GM23338 (cell line): ENCODE results near the gene CDC23. TPM values are rescaled to one million over a fixed set of nuclear protein-coding genes. Genes with fewer than 3 reads are reported as not detected.

Source experiments
- CTCF ChIP-seq, 2 experiments: fragments of 200-600 bp in 1 of 2; sonication (generic) in 1 of 2; conservative IDR thresholded peaks; 2 replicates each; pipeline versions ENCODE4 v1.5.1 to v1.6.1; 2016 to 2017; ENCODE audit warnings: antibody characterized with exemption in 2 of 2, low read depth in 2 of 2, mild to moderate bottlenecking in 2 of 2, moderate library complexity in 1 of 2
- EZH2 ChIP-seq: fragments of 200-600 bp; sonication (generic); IDR thresholded peaks from one replicate; pipeline ENCODE4 v1.8.0; 2017; ENCODE audit warnings: antibody characterized with exemption, mild to moderate bottlenecking, low read depth; ENCODE audit not compliant: unreplicated experiment
- EZH2phosphoT487 ChIP-seq: fragments of 200-600 bp; sonication (generic); IDR thresholded peaks from one replicate; pipeline ENCODE4 v1.8.1; 2018; ENCODE audit warnings: antibody characterized with exemption; ENCODE audit not compliant: unreplicated experiment
- JUNB ChIP-seq: IDR thresholded peaks from one replicate; pipeline ENCODE4 v1.6.1; 2016; ENCODE audit warnings: antibody characterized with exemption; ENCODE audit not compliant: unreplicated experiment
- NANOG ChIP-seq: IDR thresholded peaks from 2 replicates; pipeline ENCODE4 v1.6.1; 2016; ENCODE audit warnings: antibody characterized with exemption, borderline replicate concordance
- POLR2AphosphoS5 ChIP-seq: IDR thresholded peaks from 2 replicates; pipeline ENCODE4 v1.6.1; 2016; ENCODE audit warnings: antibody characterized with exemption, low read depth
- STAT1 ChIP-seq: IDR thresholded peaks from one replicate; pipeline ENCODE4 v1.6.1; 2016; ENCODE audit warnings: antibody characterized with exemption; ENCODE audit not compliant: unreplicated experiment
- ZNF114 ChIP-seq: fragments of 250-450 bp; sonication (Bioruptor Pico); IDR thresholded peaks from 2 replicates; pipeline ENCODE4 v1.5.0; 2020; ENCODE audit warnings: mild to moderate bottlenecking, moderate library complexity
- ZNF331 ChIP-seq: fragments of 250-450 bp; sonication (Bioruptor Pico); IDR thresholded peaks from 2 replicates; pipeline ENCODE4 v1.5.0; 2020; ENCODE audit warnings: low read depth, mild to moderate bottlenecking, moderate library complexity
- polyA plus RNA-seq: library from polyadenylated mRNA; unstranded; fragments of >200 nt; fragmentation: Nextera tagmentation; extraction: Ambion mirVana; gene quantifications from 2 replicates; pipeline ENCODE4 v1.2.1, GENCODE V29; 2016
- total RNA-seq: library from RNA; depleted of rRNA; stranded (reverse); fragments of >200 nt; shearing (Covaris generic); gene quantifications from 2 replicates; pipeline ENCODE4 v1.2.3, GENCODE V29; 2014
- TF ChIP-seq, protein P1 (sequence below): fragments of 250-450 bp; sonication (Bioruptor Pico); IDR thresholded peaks from 2 replicates; pipeline ENCODE4 v1.5.0; 2020; ENCODE audit warnings: mild to moderate bottlenecking, moderate library complexity

The CDC23 gene
- total and polyA plus RNA-seq, 2 experiments from 2014 or later: 28.0 to 45.9 TPM

DNA sequence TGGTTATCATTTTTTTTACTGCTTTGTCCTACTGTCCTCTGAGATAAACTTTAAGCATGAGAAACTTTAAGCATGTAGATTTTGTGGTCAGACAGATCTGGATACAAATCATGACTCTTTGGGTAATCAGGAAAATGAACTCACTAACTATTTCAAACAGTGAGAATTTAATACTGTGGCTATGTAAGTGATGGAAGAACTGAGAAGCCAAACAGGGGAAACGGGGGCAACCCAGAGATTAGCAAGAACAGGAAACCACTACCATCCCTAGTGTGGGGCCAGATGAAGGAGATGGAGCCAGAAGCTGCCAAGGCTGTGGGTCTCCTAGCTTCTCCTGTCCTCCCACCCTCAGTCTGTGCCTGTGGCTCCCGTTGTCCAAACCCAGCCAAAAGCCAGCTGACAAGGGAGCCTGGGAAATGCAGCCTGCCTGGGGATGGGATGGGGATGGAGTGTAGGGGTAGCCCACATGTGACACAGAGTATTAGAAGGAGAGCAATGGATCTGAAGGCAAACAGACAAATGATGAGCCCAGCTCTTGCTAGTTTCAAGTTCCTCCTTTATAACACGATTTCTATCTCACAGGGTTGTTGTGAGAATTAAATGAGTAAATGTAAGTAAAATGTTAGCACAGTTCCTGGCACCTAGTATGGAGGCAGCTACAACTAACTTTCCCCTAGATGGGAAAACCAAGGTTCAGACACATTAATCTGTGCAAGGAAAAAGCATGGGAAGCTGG is 27.7 kb upstream of the CDC23 start (continued):
- TF ChIP-seq, protein P1, sequence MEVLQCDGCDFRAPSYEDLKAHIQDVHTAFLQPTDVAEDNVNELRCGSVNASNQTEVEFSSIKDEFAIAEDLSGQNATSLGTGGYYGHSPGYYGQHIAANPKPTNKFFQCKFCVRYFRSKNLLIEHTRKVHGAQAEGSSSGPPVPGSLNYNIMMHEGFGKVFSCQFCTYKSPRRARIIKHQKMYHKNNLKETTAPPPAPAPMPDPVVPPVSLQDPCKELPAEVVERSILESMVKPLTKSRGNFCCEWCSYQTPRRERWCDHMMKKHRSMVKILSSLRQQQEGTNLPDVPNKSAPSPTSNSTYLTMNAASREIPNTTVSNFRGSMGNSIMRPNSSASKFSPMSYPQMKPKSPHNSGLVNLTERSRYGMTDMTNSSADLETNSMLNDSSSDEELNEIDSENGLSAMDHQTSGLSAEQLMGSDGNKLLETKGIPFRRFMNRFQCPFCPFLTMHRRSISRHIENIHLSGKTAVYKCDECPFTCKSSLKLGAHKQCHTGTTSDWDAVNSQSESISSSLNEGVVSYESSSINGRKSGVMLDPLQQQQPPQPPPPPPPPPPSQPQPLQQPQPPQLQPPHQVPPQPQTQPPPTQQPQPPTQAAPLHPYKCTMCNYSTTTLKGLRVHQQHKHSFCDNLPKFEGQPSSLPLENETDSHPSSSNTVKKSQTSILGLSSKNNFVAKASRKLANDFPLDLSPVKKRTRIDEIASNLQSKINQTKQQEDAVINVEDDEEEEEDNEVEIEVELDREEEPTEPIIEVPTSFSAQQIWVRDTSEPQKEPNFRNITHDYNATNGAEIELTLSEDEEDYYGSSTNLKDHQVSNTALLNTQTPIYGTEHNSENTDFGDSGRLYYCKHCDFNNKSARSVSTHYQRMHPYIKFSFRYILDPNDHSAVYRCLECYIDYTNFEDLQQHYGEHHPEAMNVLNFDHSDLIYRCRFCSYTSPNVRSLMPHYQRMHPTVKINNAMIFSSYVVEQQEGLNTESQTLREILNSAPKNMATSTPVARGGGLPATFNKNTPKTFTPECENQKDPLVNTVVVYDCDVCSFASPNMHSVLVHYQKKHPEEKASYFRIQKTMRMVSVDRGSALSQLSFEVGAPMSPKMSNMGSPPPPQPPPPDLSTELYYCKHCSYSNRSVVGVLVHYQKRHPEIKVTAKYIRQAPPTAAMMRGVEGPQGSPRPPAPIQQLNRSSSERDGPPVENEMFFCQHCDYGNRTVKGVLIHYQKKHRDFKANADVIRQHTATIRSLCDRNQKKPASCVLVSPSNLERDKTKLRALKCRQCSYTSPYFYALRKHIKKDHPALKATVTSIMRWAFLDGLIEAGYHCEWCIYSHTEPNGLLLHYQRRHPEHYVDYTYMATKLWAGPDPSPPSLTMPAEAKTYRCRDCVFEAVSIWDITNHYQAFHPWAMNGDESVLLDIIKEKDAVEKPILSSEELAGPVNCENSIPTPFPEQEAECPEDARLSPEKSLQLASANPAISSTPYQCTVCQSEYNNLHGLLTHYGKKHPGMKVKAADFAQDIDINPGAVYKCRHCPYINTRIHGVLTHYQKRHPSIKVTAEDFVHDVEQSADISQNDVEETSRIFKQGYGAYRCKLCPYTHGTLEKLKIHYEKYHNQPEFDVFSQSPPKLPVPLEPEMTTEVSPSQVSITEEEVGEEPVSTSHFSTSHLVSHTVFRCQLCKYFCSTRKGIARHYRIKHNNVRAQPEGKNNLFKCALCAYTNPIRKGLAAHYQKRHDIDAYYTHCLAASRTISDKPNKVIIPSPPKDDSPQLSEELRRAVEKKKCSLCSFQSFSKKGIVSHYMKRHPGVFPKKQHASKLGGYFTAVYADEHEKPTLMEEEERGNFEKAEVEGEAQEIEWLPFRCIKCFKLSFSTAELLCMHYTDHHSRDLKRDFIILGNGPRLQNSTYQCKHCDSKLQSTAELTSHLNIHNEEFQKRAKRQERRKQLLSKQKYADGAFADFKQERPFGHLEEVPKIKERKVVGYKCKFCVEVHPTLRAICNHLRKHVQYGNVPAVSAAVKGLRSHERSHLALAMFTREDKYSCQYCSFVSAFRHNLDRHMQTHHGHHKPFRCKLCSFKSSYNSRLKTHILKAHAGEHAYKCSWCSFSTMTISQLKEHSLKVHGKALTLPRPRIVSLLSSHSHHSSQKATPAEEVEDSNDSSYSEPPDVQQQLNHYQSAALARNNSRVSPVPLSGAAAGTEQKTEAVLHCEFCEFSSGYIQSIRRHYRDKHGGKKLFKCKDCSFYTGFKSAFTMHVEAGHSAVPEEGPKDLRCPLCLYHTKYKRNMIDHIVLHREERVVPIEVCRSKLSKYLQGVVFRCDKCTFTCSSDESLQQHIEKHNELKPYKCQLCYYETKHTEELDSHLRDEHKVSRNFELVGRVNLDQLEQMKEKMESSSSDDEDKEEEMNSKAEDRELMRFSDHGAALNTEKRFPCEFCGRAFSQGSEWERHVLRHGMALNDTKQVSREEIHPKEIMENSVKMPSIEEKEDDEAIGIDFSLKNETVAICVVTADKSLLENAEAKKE (CRISPR knock-in tag): no peak
- TF ChIP-seq NANOG (no peak), ZNF331 (CRISPR knock-in tag) (no peak), CTCF (conservative IDR thresholded peaks at IDR 0.05; ENCODE audit: low read depth in 2 of 2) (no peak), POLR2AphosphoS5 (no peak), EZH2phosphoT487 (no peak), EZH2 (no peak), STAT1 (no peak), JUNB (no peak), ZNF114 (CRISPR knock-in tag) (no peak)
